RWPE2 (cell line): Measurements from ENCODE around the gene NALCN.

ENCODE experiments used
- ATAC-seq: fragments of 200-7000 bp; cut with Tn5 transposase; 3 replicates; pipeline ENCODE4 v1.9.1; 2021; ENCODE audit warnings: low read depth
- DNase-seq: peaks from one replicate; pipeline ENCODE4 v3.0.0-alpha.2; 2020; ENCODE audit warnings: low spot score
- H3K27ac ChIP-seq: fragments of 450-650 bp; 2 replicates; pipeline ENCODE4 v1.5.1; 2017; ENCODE audit warnings: mild to moderate bottlenecking; ENCODE audit not compliant: poor library complexity, severe bottlenecking
- H3K27me3 ChIP-seq: fragments of 250-450 bp; sonication (Bioruptor Pico); 2 replicates; pipeline ENCODE4 v1.5.1; 2021; ENCODE audit warnings: mild to moderate bottlenecking, moderate library complexity; ENCODE audit not compliant: insufficient read depth, poor library complexity, severe bottlenecking
- H3K36me3 ChIP-seq: fragments of 250-450 bp; sonication (Bioruptor Pico); 2 replicates; pipeline ENCODE4 v1.5.1; 2020; ENCODE audit warnings: low read depth, mild to moderate bottlenecking, moderate library complexity
- H3K4me1 ChIP-seq: fragments of 250-450 bp; sonication (Bioruptor Pico); 2 replicates; pipeline ENCODE4 v1.5.1; 2021; ENCODE audit warnings: mild to moderate bottlenecking, moderate library complexity; ENCODE audit not compliant: insufficient read depth, poor library complexity, severe bottlenecking
- H3K4me3 ChIP-seq: fragments of 250-450 bp; sonication (Bioruptor Pico); 2 replicates; pipeline ENCODE4 v1.5.1; 2021; ENCODE audit warnings: mild to moderate bottlenecking, moderate library complexity; ENCODE audit not compliant: severe bottlenecking
- H3K9me3 ChIP-seq: fragments of 250-450 bp; sonication (Bioruptor Pico); 2 replicates; pipeline ENCODE4 v1.5.1; 2021; ENCODE audit warnings: mild to moderate bottlenecking, moderate library complexity; ENCODE audit not compliant: severe bottlenecking
- CTCF ChIP-seq: fragments of 450-650 bp; IDR thresholded peaks from one replicate; pipeline ENCODE4 v1.5.1; 2017; ENCODE audit warnings: mild to moderate bottlenecking, moderate library complexity; ENCODE audit not compliant: poor library complexity, severe bottlenecking

The NALCN gene

GRCh38 chr13:101258071-101258470, 158.2 kb downstream of the NALCN start:
- DNase-seq (no peak), ATAC-seq (peak; percentile 68)
- no peaks in the 10 kb centered on the region for H3K27me3 ChIP-seq
- H3K9me3 ChIP-seq: no peaks in the 10 kb centered on the region
- H3K36me3 ChIP-seq: no peaks in the 10 kb centered on the region
- TF ChIP-seq CTCF: no peak
- H3K4me1 ChIP-seq: peaks cover 8% of the 10 kb centered on the region
- no peak overlapping the region for H3K27ac ChIP-seq
- no peak overlapping the region for H3K4me3 ChIP-seq

GRCh38 chr13:101248739-101249514, 167.4 kb downstream of the NALCN start:
- no peak for DNase-seq
- no peaks in the 10 kb centered on the region for H3K36me3 ChIP-seq
- no peak overlapping the region for H3K27ac ChIP-seq
- H3K4me1 ChIP-seq: no peaks in the 10 kb centered on the region
- TF ChIP-seq CTCF: no peak
- ATAC-seq: no peak
- H3K27me3 ChIP-seq: no peaks in the 10 kb centered on the region
- H3K4me3 ChIP-seq: no peak overlapping the region
- no peaks in the 10 kb centered on the region for H3K9me3 ChIP-seq

- Histone ChIP-seq H3K9me3 (no peaks in the 10 kb centered on the region), H3K27ac (no peak overlapping the region), H3K4me1 (peaks cover 13% of the 10 kb centered on the region), H3K4me3 (no peak overlapping the region), H3K27me3 (no peaks in the 10 kb centered on the region), H3K36me3 (no peaks in the 10 kb centered on the region)
- no peak for TF ChIP-seq CTCF
- ATAC-seq: peak; percentile 83
- DNase-seq: no peak
Observed at GRCh38 chr13:101242720-101243119, 173.6 kb downstream of the NALCN start.

- no peak for DNase-seq
- no peak for ATAC-seq
- no peaks in the 10 kb centered on the region for H3K27me3 ChIP-seq
- no peak overlapping the region for H3K27ac ChIP-seq
- H3K4me3 ChIP-seq: no peak overlapping the region
- TF ChIP-seq CTCF: no peak
- peaks cover 13% of the 10 kb centered on the region for H3K4me1 ChIP-seq
- H3K36me3 ChIP-seq: no peaks in the 10 kb centered on the region
- H3K9me3 ChIP-seq: no peaks in the 10 kb centered on the region
Observed at GRCh38 chr13:101238555-101238954, 177.8 kb downstream of the NALCN start.

- Histone ChIP-seq H3K4me1 (no peaks in the 10 kb centered on the region), H3K27ac (no peak overlapping the region), H3K4me3 (no peak overlapping the region), H3K9me3 (no peaks in the 10 kb centered on the region), H3K27me3 (no peaks in the 10 kb centered on the region), H3K36me3 (no peaks in the 10 kb centered on the region)
- TF ChIP-seq CTCF: no peak
- ATAC-seq (peak; percentile 44; the same call in 1 of the 3 replicates), DNase-seq (no peak)
Observed at GRCh38 chr13:101231751-101232428, 184.4 kb downstream of the NALCN start.
